Uterus (tissue), 2 donors: ENCODE data around the gene ELP6.

Experiments used
- POLR2A ChIP-seq, 2 donors: fragments of 450-650 bp; IDR thresholded peaks; one replicate each; pipeline ENCODE4 v1.6.1; 2016; ENCODE audit warnings: antibody characterized with exemption in 2 of 2, mild to moderate bottlenecking in 1 of 2, moderate library complexity in 1 of 2
- TF ChIP-seq, protein P1 (sequence below), 4 experiments: fragments of 200-600 bp in 2 of 4; fragments of 450-650 bp in 2 of 4; sonication (generic) in 2 of 4; IDR thresholded peaks; one replicate each; pipeline ENCODE4 v1.5.1; 2016 to 2019; ENCODE audit warnings: antibody characterized with exemption in 4 of 4, mild to moderate bottlenecking in 2 of 4, moderate library complexity in 1 of 4

DNA sequence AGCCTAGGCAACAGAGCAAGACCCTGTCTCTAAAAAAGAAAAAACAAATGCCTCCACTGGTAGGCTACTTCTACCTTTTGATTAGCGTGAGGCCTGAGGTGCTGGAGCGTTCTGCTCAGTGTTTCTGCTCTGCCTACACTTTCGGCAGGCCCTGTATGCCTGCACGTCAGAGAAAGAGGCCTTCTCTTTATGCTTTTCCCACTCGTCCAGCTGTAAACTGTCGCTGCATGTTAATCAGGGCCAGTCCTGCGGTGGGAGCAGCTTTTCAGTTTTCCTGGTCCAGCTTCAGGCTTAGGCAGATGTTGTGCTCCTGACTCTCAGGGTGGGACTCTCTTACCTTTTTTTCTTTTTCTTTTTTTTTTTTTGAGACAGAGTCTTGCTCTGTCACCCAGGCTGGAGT lies 39.9 kb upstream of the ELP6 start:
- TF ChIP-seq, protein P1, sequence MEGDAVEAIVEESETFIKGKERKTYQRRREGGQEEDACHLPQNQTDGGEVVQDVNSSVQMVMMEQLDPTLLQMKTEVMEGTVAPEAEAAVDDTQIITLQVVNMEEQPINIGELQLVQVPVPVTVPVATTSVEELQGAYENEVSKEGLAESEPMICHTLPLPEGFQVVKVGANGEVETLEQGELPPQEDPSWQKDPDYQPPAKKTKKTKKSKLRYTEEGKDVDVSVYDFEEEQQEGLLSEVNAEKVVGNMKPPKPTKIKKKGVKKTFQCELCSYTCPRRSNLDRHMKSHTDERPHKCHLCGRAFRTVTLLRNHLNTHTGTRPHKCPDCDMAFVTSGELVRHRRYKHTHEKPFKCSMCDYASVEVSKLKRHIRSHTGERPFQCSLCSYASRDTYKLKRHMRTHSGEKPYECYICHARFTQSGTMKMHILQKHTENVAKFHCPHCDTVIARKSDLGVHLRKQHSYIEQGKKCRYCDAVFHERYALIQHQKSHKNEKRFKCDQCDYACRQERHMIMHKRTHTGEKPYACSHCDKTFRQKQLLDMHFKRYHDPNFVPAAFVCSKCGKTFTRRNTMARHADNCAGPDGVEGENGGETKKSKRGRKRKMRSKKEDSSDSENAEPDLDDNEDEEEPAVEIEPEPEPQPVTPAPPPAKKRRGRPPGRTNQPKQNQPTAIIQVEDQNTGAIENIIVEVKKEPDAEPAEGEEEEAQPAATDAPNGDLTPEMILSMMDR (IDR thresholded peaks at IDR 0.05), result no peak
- no peak for TF ChIP-seq POLR2A (IDR thresholded peaks at IDR 0.05)
